HepG2 (cell line): ENCODE results near the gene TRIO. TPM values are rescaled to one million over a fixed set of nuclear protein-coding genes. Genes with fewer than 3 reads are reported as not detected.
A peak's percentile ranks its signal among the peaks of the same experiment; 100 is the strongest.

Experiments
- ATM ChIP-seq: fragments of 450-650 bp; IDR thresholded peaks from 2 replicates; pipeline ENCODE4 v1.7.1; 2017; ENCODE audit warnings: mild to moderate bottlenecking, borderline replicate concordance
- CAMTA2 ChIP-seq: sonication (generic); formaldehyde crosslinking; IDR thresholded peaks from 2 replicates; pipeline ENCODE4 v1.4.0; 2020; ENCODE audit warnings: mild to moderate bottlenecking, missing genetic modification reagents, borderline replicate concordance
- CEBPG ChIP-seq: IDR thresholded peaks from 2 replicates; pipeline ENCODE4 v1.6.1; 2016
- CHD2 ChIP-seq: IDR thresholded peaks from 2 replicates; pipeline ENCODE4 v1.6.1; 2011; ENCODE audit warnings: low read depth, low read length, improper control_type of control experiment
- HNF4G ChIP-seq, 2 experiments: sonication (generic) in 1 of 2; formaldehyde crosslinking in 1 of 2; IDR thresholded peaks; 2 replicates each; pipeline versions ENCODE4 v1.4.0 to v1.6.1; 2011 to 2020; ENCODE audit warnings: borderline replicate concordance in 2 of 2, low read depth in 2 of 2, mild to moderate bottlenecking in 2 of 2, low read length in 1 of 2, missing genetic modification reagents in 1 of 2, moderate library complexity in 1 of 2
- KAT7 ChIP-seq: IDR thresholded peaks from 2 replicates; pipeline ENCODE4 v1.6.1; 2018; ENCODE audit warnings: borderline replicate concordance, missing compliant biosample characterization
- KAT8 ChIP-seq: IDR thresholded peaks from 2 replicates; pipeline ENCODE4 v1.6.1; 2016; ENCODE audit warnings: missing genetic modification reagents, missing compliant biosample characterization
- MAZ ChIP-seq, 2 experiments: sonication (generic) in 1 of 2; formaldehyde crosslinking in 1 of 2; IDR thresholded peaks; 2 replicates each; pipeline versions ENCODE4 v1.5.0 to v1.6.1; 2012 to 2020; ENCODE audit warnings: low read depth in 2 of 2, mild to moderate bottlenecking in 2 of 2, borderline replicate concordance in 1 of 2, improper control_type of control experiment in 1 of 2, low read length in 1 of 2, missing genetic modification reagents in 1 of 2, moderate library complexity in 1 of 2
- MED1 ChIP-seq: sonication (generic); formaldehyde crosslinking; IDR thresholded peaks from 2 replicates; pipeline ENCODE4 v1.4.0; 2020; ENCODE audit warnings: missing genetic modification reagents
- MEIS2 ChIP-seq: sonication (generic); formaldehyde crosslinking; IDR thresholded peaks from 2 replicates; pipeline ENCODE4 v1.9.0; 2021; ENCODE audit warnings: mild to moderate bottlenecking, missing genetic modification reagents
- RCOR2 ChIP-seq: IDR thresholded peaks from 2 replicates; pipeline ENCODE4 v1.6.1; 2016; ENCODE audit warnings: missing biosample characterization, missing genetic modification reagents
- RXRA ChIP-seq: sonication (generic); formaldehyde crosslinking; IDR thresholded peaks from 2 replicates; pipeline ENCODE4 v1.5.1; 2020; ENCODE audit warnings: missing genetic modification reagents
- TAF15 ChIP-seq: fragments of 200-400 bp; formaldehyde crosslinking; IDR thresholded peaks from one replicate; pipeline ENCODE4 v1.6.1; 2018; ENCODE audit warnings: mild to moderate bottlenecking, low read depth, low read length; ENCODE audit not compliant: poor library complexity, severe bottlenecking
- ZBTB25 ChIP-seq: IDR thresholded peaks from 2 replicates; pipeline ENCODE4 v1.6.1; 2018; ENCODE audit warnings: missing genetic modification reagents
- ZNF12 ChIP-seq: sonication (generic); formaldehyde crosslinking; IDR thresholded peaks from 2 replicates; pipeline ENCODE4 v1.5.0; 2020; ENCODE audit warnings: missing genetic modification reagents
- ZNF224 ChIP-seq: sonication (generic); formaldehyde crosslinking; IDR thresholded peaks from 2 replicates; pipeline ENCODE4 v1.5.0; 2020; ENCODE audit warnings: mild to moderate bottlenecking, missing genetic modification reagents
- ZNF281 ChIP-seq: sonication (generic); formaldehyde crosslinking; IDR thresholded peaks from 2 replicates; pipeline ENCODE4 v1.4.0; 2020; ENCODE audit warnings: missing genetic modification reagents, borderline replicate concordance
- ZNF343 ChIP-seq: sonication (generic); formaldehyde crosslinking; IDR thresholded peaks from 2 replicates; pipeline ENCODE4 v1.4.0; 2020; ENCODE audit warnings: mild to moderate bottlenecking, missing genetic modification reagents
- ZNF350 ChIP-seq: sonication (generic); formaldehyde crosslinking; IDR thresholded peaks from 2 replicates; pipeline ENCODE4 v1.4.0; 2020; ENCODE audit warnings: mild to moderate bottlenecking, low read depth, missing genetic modification reagents, borderline replicate concordance
- ZNF552 ChIP-seq: sonication (generic); formaldehyde crosslinking; IDR thresholded peaks from 2 replicates; pipeline ENCODE4 v1.9.0; 2022; ENCODE audit warnings: missing genetic modification reagents, mild to moderate bottlenecking, borderline replicate concordance
- ZNF564 ChIP-seq: sonication (generic); formaldehyde crosslinking; IDR thresholded peaks from 2 replicates; pipeline ENCODE4 v1.8.1; 2023; ENCODE audit warnings: mild to moderate bottlenecking, missing genetic modification reagents
- ZNF878 ChIP-seq: sonication (generic); formaldehyde crosslinking; IDR thresholded peaks from 2 replicates; pipeline ENCODE4 v1.8.1; 2023; ENCODE audit warnings: mild to moderate bottlenecking, missing genetic modification reagents, moderate library complexity
- polyA plus RNA-seq, 8 experiments: library from polyadenylated mRNA; depleted of rRNA in 3 of 8; stranded (reverse) in 7 of 8; unstranded in 1 of 8; fragments of >200 nt; fragmentation: Illumina TruSeq in 4 of 8; extraction: Trizol in 4 of 8; gene quantifications; 2 replicates each; pipeline versions ENCODE4 v1.2.1 to v1.2.3, GENCODE V29; 2011 to 2016; ENCODE audit warnings: low read depth in 4 of 8, missing spikeins in 1 of 8, mixed read lengths in 1 of 8; ENCODE audit not compliant: insufficient read depth in 1 of 8
- total RNA-seq, 5 experiments: library from RNA; depleted of rRNA; stranded (reverse); fragments of >200 nt; fragmentation: Illumina TruSeq; extraction: Trizol; gene quantifications; 2 replicates each; pipeline ENCODE4 v1.2.3, GENCODE V29; 2016; ENCODE audit warnings: low read depth in 1 of 5
- TF ChIP-seq, protein P1 (sequence below): conservative IDR thresholded peaks from 2 replicates; pipeline ENCODE4 v1.6.1; 2018; ENCODE audit warnings: missing genetic modification reagents

TRIO gene
- total and polyA plus RNA-seq, 2 of the 13 experiments (the other 11 are each of a cell fraction or from before 2014, with no cell fraction given) = 45.2 to 45.9 TPM

DNA sequence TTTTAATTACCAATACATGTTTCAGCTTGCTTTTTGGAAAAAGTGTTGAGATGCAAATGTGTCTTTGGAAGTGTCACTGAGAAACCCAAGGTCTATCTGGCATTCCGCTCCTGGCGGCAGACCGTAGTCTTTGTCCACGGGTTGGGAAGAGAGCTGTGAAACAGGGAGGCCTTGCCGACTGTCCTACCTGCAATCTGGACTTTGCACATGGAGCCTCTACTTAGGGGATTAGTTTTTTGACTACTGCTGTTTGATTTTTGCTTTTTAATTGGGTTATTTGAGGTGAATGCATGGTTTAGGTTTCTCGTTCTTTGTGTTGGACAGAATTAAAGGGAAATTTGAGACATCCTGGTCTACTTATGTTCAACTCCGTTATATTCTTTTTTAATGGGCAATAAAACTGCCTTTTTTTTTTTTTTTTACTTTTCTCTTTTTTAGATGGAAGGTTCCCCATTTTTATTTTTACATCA lies 25.7 kb downstream of the TRIO start (continued):
- no peak for TF ChIP-seq MAZ (IDR thresholded peaks at IDR 0.05; ENCODE audit: borderline replicate concordance, low read depth, low read length)
- TF ChIP-seq MAZ (CRISPR knock-in tag; IDR thresholded peaks at IDR 0.05; ENCODE audit: low read depth) = no peak
- TF ChIP-seq ZNF12 = peak; percentile 73; the same call in 1 of the 2 replicates
- TF ChIP-seq ZNF281 (CRISPR knock-in tag) = peak; percentile 34; the same call in 1 of the 2 replicates
- TF ChIP-seq RXRA (CRISPR knock-in tag) = peak; percentile 59; the same call in 1 of the 2 replicates
- TF ChIP-seq KAT8 (CRISPR knock-in tag) = peak; percentile 17; the same call in 1 of the 2 replicates
- peak; percentile 65 for TF ChIP-seq MED1 (CRISPR knock-in tag)
- no peak for TF ChIP-seq TAF15
- TF ChIP-seq MEIS2 = 0 out of 2 replicates have a peak, but pooled peaks have one; percentile 30
- TF ChIP-seq ZNF878 (CRISPR knock-in tag) = no peak
- TF ChIP-seq RCOR2 = peak; percentile 57; the same call in 1 of the 2 replicates
- TF ChIP-seq CAMTA2 (CRISPR knock-in tag) = no peak
- peak; percentile 83; the same call in 1 of the 2 replicates for TF ChIP-seq KAT7
- TF ChIP-seq ZNF224 (CRISPR knock-in tag) = no peak
- TF ChIP-seq ZNF343 (CRISPR knock-in tag) = no peak
- TF ChIP-seq HNF4G (IDR thresholded peaks at IDR 0.05; ENCODE audit: borderline replicate concordance, low read depth, low read length) = peak; percentile 83; the same call in 1 of the 2 replicates
- TF ChIP-seq HNF4G (CRISPR knock-in tag; IDR thresholded peaks at IDR 0.05; ENCODE audit: borderline replicate concordance, low read depth) = peak; percentile 26; the same call in 1 of the 2 replicates
- TF ChIP-seq CEBPG = peak; percentile 67
- TF ChIP-seq ATM = no peak
- TF ChIP-seq ZNF350 (CRISPR knock-in tag) = no peak
- no peak for TF ChIP-seq CHD2
- no peak for TF ChIP-seq ZNF564 (CRISPR knock-in tag)
- no peak for TF ChIP-seq ZNF552 (CRISPR knock-in tag)
- TF ChIP-seq ZBTB25 (CRISPR knock-in tag) = peak; percentile 33; the same call in 1 of the 2 replicates
- TF ChIP-seq, protein P1, sequence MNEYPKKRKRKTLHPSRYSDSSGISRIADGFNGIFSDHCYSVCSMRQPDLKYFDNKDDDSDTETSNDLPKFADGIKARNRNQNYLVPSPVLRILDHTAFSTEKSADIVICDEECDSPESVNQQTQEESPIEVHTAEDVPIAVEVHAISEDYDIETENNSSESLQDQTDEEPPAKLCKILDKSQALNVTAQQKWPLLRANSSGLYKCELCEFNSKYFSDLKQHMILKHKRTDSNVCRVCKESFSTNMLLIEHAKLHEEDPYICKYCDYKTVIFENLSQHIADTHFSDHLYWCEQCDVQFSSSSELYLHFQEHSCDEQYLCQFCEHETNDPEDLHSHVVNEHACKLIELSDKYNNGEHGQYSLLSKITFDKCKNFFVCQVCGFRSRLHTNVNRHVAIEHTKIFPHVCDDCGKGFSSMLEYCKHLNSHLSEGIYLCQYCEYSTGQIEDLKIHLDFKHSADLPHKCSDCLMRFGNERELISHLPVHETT (CRISPR knock-in tag) = no peak; the same call in 1 of the 2 replicates
